ENCODE data around the gene LRRC2. TPM values are rescaled to one million over a fixed set of nuclear protein-coding genes. Genes with fewer than 3 reads are reported as not detected.
A peak's percentile ranks its signal among the peaks of the same experiment; 100 is the strongest.

Gene LRRC2
- total RNA-seq, 4 donors from 2014 or later, result 1.0 to 3.5 (median 3.3) TPM

GRCh38 chr3:46609944-46610722 lies 44.0 kb upstream of the LRRC2 start:
- no peak for DNase-seq (ENCODE audit: low spot score in 2 of 2)
- H3K4me3 ChIP-seq (ENCODE audit: low read depth, poor library complexity, severe bottlenecking), result no peak overlapping the region
- WGBS, 2 donors, result 57 to 64% methylated on average over 12 of the region's 12 CpGs
- TF ChIP-seq CTCF (IDR thresholded peaks at IDR 0.05) (no peak), POLR2A (IDR thresholded peaks at IDR 0.05) (no peak)
- intact Hi-C loops (cut with DNase I; ENCODE audit: low total_unique reads), result no loop called here

GRCh38 chr3:46609212-46609721 lies 43.2 kb upstream of the LRRC2 start:
- H3K4me3 ChIP-seq (ENCODE audit: low read depth, poor library complexity, severe bottlenecking), result no peak overlapping the region
- intact Hi-C loops (cut with DNase I; ENCODE audit: low total_unique reads), result no loop called here
- 55 to 59% methylated on average over 5 of the region's 5 CpGs for WGBS, 2 donors
- TF ChIP-seq CTCF (IDR thresholded peaks at IDR 0.05) (no peak), POLR2A (IDR thresholded peaks at IDR 0.05) (no peak)
- no peak for DNase-seq (ENCODE audit: low spot score in 2 of 2)

- no peak for TF ChIP-seq POLR2A (IDR thresholded peaks at IDR 0.05)
- TF ChIP-seq CTCF (IDR thresholded peaks at IDR 0.05), result no peak
- no peak overlapping the region for H3K4me3 ChIP-seq (ENCODE audit: low read depth, poor library complexity, severe bottlenecking)
- DNase-seq (ENCODE audit: low spot score in 2 of 2), result peak in 1 of 2 donors; percentile 63
- intact Hi-C loops (cut with DNase I; ENCODE audit: low total_unique reads), result no loop called here
- WGBS, 2 donors, result 58 to 66% methylated on average over 6 of the region's 6 CpGs
These were observed 41.5 kb upstream of the LRRC2 start for GRCh38 chr3:46607603-46608028.

GRCh38 chr3:46604127-46604526 lies 38.0 kb upstream of the LRRC2 start:
- intact Hi-C loops (cut with DNase I; ENCODE audit: low total_unique reads), result no loop called here
- 92 to 94% methylated on average over 2 of the region's 2 CpGs for WGBS, 2 donors
- DNase-seq (ENCODE audit: low spot score in 2 of 2), result no peak
- no peak overlapping the region for H3K4me3 ChIP-seq (ENCODE audit: low read depth, poor library complexity, severe bottlenecking)
- TF ChIP-seq CTCF (IDR thresholded peaks at IDR 0.05), result no peak

- no peak for DNase-seq (ENCODE audit: low spot score in 2 of 2)
- H3K4me3 ChIP-seq (ENCODE audit: low read depth, poor library complexity, severe bottlenecking), result no peak overlapping the region
- 37 to 45% methylated on average over 1 of the region's 1 CpG for WGBS, 2 donors
- no peak for TF ChIP-seq POLR2A (IDR thresholded peaks at IDR 0.05)
- TF ChIP-seq CTCF (IDR thresholded peaks at IDR 0.05), result no peak
- intact Hi-C loops (cut with DNase I; ENCODE audit: low total_unique reads), result no loop called here
These were observed 37.4 kb upstream of the LRRC2 start for GRCh38 chr3:46603446-46604046.
